ENCODE measurements around the gene MPV17L2.

Gene MPV17L2

DNA sequence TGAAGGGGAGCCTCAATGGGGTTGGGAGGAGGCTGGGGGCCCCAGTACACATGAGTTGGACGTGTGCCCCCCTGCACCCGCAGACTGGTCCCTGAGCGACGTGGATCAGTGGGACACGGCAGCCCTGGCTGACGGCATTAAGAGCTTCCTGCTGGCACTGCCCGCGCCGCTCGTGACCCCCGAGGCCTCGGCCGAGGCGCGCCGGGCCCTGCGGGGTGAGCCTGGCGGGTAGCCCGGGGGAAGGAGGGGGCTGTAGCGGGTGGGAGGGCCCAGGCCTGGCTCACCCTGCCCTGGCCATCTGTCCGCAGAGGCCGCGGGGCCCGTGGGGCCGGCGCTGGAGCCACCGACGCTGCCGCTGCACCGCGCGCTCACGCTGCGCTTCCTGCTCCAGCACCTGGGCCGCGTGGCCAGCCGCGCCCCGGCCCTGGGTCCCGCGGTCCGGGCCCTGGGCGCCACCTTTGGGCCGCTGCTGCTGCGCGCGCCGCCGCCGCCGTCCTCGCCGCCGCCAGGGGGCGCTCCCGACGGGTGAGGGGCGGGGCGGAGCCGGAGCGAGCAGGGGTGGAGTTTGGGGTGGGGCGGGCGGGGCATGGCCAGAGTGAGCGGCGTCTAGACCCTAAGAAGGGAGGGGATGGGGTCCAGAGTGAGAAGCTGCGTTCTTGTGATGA lies 31.9 kb upstream of the MPV17L2 start:
- peak; percentile 41 for DNase-seq (ENCODE audit: low spot score)

DNA sequence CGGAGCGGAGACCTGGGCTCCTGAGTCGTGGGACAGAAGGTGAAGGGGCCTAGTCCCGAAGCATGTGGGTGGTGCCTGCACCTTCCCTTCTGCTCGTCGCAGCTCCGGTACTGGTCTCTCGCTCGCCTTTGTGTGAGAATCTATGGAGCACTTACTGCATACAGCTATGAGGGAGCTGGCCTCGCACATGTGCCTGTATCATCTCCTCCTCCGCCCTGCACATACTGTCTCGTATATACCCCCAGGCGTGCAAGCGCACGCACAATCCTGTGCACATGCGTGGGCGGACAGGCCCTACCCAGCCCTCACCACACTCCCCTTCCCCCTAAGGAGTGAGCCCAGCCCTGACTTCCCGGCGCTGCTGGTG lies 31.4 kb upstream of the MPV17L2 start:
- DNase-seq (ENCODE audit: low spot score) = no peak

DNA sequence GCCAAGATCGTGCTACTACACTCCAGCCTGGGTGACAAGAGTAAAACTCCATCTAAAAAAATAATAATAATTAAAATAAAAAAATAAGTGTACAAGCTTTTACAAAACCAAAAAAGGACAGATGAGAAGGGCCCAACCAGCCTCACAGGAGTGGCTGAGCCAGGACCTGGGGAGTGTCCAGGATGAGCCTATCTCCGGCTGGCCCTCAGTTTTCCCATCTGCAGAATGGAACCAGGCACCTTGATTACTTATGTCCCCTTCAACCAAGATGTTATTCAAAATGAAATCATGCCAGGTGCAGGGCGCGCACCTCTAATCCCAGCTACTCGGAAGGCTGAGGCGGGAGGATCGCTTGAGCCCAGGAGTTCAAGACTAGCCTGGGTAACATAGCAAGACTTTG lies 28.9 kb upstream of the MPV17L2 start:
- no peak for DNase-seq (ENCODE audit: low spot score)

DNA sequence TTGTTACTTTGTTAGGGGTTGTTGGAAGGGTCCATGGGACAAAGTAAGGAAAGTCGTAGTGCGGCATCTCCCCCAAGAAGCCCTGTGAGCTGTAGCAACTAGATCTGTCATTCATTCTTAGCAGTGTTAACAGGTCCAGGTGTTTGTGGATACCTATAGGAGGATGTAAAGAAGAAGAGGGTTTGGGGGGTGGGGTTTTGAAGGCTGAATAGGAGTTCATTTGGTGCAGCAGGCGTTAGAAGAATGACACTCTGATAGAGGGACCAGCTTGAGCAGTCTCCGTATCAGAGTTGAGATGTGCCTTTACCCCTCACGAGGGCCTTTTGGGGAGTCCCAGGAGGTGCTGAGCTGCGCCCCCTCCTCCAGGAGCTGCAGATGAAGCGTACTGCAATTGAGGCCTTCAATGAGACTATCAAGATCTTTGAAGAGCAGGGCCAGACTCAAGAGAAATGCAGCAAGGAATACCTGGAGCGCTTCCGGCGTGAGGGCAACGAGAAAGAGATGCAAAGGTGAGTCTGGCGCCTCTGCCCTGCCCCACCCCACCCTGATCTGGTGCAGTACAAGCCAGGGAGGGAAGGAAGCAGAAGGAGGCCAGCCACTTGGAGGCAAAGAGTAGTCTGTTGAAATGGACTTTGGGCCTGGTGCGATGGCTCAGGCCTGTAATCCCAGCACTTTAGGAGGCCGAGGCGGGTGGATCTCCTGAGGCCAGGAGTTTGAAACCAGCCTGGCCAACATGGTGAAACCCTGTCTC lies 27.0 kb upstream of the MPV17L2 start:
- no peak for DNase-seq (ENCODE audit: low spot score)

DNA sequence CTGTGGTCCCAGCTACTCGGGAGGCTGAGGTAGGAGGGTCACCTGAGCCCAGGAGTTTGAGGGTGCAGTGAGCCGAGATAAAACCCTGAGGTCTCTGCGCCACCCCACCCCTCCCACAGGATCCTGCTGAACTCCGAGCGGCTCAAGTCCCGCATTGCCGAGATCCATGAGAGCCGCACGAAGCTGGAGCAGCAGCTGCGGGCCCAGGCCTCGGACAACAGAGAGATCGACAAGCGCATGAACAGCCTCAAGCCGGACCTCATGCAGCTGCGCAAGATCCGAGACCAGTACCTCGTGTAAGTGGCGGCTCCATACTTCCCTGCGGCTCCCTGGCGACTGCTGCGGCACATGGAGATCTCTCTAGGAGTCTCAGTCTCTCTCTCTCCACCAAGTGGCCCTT lies 26.0 kb upstream of the MPV17L2 start:
- no peak for DNase-seq (ENCODE audit: low spot score)

DNA sequence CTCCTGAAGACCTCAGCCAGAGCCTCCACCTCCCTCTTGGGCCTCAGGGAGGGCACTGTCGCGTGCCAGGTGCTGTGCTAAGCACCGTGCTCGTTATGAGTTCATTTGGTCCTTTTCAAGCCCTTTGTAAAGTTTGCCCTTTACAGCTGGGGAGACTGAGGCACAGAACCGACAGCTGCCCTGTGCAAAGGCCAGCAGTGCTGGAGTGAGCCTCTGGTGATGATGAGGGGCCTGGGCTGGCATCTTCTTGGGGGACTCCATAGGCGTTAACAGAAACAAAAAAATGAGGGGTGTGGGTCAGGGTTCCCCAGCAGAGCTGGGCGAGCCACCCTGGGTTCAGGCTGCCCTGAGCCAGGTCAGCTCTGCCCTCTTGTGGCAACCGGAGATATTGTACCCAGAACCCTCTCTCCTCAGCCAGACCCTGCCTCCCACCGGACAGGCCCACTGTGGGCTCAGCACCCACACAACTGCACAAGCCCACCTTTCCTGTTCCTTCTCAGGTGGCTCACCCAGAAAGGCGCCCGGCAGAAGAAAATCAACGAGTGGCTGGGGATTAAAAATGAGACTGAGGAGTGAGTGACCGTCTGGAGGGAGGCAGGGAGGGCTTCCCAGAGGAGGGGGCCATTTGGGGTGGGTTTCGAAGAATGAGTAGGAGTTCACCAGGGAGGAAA lies 24.9 kb upstream of the MPV17L2 start:
- DNase-seq (ENCODE audit: low spot score) = peak; percentile 30

DNA sequence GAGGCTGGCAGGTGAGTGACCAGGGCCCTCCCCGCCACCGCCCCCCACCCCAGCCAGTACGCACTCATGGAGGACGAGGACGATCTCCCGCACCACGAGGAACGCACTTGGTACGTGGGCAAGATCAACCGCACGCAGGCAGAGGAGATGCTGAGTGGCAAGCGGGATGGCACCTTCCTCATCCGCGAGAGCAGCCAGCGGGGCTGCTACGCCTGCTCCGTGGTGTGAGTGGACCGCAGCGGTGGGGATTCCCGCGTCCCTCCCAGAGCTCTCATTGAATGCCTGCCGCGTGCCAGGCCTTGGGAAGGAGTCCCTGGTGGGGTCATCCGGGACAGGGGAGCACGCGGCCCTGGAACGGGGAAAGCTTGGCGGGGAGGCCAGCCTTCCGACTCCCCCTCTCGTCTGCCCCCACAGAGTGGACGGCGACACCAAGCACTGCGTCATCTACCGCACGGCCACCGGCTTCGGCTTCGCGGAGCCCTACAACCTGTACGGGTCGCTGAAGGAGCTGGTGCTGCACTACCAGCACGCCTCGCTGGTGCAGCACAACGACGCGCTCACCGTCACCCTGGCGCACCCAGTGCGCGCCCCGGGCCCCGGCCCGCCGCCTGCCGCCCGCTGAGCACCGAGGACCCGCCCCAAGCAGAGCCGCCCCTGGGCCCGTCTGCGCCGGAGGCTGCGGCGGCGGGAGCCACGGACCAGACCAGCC lies 24.2 kb upstream of the MPV17L2 start:
- no peak for DNase-seq (ENCODE audit: low spot score)

DNA sequence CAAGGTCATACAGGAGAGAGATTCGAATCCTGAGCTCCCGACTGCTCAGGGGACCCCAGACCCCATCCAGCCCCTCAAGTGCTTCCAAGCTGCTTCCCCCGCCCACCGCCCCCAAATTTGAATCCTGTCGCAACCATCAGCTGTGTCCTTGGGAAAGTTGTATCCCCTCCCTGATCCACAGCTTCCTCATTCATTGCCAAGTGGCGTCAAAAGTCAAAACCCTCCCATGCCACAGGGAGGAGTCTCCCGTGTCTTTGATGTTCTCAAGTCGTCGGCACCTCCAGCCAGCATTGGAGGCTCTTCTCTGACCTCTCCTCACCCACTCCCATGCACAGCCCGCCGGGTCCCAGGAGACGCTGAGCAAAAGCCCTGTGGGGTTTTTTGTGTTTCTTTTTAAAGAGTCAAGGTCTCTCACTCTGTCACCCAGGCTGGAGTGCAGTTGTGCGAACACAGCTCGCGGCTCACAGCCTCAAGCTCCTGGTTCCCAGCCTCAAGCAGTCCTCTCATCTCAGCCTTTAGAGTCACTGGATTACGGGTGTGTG lies 22.2 kb upstream of the MPV17L2 start:
- no peak for DNase-seq (ENCODE audit: low spot score)

DNA sequence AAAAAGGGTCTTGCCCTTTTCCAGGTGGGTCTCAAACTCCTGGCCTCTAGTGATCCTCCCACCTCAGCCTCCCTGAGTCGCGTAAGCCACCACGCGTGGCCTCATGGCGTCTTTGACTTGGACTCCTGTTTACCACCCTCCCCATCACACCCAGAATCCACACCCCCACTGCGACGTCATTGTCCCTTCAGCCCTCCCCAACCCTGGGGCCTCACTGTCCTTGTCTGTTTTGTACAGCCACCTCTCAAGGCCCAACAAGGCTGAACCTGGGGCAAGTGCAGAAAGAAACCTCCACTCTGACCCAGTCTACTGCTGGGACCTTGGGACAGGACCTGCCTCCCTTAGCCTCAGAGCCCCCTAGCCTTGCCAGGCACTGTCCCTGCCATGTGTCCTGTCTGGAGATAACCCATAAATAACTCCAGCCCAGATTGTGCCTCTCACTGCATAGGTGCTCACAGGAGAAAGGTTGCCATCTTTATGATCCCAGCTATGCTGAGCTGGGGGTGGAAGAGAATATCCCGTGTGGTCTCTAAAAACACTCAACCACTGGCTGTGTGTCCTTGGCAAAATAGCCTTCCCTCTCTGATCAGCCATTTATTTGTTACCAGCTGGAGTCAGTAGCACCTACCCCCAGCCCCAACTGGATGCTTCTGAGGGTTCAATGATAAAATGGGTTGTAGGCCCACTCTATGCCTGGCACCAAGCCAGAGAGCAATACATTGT lies 21.3 kb upstream of the MPV17L2 start:
- no peak for DNase-seq (ENCODE audit: low spot score)

DNA sequence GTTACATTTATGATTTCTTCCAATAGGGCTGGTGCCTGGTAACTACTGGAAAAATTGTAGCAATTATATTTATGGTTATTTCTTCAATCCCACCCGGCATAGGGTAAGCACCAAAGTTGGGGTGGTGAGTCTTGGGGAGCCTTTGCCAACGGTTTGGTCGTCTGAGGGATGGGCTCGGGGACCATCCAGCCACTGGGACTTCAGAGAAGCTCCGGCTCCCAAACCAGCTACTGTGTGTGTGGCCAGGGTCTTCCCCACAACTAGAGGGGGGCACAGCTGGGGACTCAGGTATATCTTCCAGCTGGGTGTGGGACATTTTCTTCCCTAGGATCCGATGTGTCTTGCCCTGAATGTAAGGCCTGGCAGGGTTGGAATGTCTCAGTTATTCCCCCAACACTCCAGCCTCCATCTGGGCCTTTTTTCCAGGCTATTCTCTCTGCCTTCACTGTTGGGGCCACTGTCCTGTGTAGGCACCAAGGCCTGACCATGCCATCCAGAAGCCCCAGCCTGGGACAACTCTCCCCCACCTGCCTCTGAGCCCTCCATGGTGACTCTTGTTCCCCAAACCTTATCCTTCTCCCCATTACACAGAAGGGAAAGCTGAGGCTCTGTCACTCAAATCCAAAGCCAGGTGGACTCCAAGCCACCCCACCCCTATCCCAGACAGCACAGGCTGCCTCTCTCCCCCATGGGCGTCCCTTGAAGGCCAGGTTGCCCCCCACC lies 20.5 kb upstream of the MPV17L2 start:
- no peak for DNase-seq (ENCODE audit: low spot score)

DNA sequence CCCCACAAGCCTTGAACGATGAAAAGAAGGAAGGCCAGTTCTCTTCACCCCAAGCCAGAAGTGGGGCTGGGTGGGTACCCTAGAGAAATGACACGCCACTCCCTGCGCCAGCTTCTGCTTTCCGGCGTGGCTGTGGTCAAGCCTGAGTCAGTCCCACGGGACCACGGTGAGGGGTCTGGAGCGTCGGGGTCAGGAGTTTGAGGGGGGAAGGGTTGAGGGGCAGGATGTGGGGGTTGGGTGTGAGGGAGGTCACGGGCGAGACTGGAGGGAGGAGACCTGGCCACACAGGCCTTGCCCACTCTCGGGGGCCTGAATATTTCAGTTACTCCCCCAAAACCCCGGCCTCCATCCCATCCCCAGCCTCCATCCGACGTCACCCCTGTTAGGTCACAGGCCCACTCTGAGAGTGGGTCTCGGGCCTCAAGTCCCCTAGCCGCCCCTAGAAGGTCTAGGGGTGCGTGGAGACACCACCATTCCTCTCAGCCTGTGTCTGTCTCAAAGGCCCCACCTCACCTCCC lies 19.9 kb upstream of the MPV17L2 start:
- DNase-seq (ENCODE audit: low spot score) = no peak

DNA sequence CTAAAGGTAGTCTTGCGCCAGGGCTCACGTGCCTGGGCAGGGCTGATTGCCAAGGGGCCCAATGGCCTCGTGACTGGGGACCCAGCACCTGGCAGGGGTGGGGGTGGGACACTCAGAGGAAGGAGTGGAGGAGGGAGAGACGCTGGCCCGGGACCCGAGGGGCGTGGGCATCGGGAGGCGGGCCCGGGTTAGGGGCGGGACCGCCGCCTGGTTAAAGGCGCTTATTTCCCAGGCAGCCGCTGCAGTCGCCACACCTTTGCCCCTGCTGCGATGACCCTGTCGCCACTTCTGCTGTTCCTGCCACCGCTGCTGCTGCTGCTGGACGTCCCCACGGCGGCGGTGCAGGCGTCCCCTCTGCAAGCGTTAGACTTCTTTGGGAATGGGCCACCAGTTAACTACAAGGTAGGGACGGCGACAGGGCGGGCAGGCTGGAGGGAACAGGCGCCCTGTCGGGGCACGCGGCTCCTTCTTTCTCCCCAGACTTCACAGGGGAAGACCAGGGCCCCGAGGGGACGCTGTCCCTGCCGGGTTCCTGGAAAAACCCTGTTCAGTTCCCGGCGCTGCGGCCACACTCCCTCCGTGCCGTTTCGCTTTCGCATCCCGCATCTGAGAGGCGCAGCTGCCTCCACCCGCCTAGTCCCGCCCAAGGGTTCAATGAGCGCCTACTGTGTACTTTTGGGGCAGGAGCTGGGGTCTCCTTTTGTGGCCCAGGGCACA lies 19.3 kb upstream of the MPV17L2 start, which contains the start of gene IFI30:
IFI30 (plus strand) TSS at position 242 of the 717 bp plus-strand sequence; CDS start at position 271, 29 bp downstream.
- DNase-seq (ENCODE audit: low spot score) = no peak

DNA sequence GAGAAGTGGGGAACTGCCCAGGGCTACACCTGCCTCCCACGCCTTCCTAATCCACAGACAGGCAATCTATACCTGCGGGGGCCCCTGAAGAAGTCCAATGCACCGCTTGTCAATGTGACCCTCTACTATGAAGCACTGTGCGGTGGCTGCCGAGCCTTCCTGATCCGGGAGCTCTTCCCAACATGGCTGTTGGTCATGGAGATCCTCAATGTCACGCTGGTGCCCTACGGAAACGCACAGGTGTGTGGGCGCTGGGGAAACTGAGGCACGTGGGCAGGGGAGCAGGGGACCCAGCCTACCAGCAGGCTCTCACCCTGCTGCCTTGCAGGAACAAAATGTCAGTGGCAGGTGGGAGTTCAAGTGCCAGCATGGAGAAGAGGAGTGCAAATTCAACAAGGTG lies 18.0 kb upstream of the MPV17L2 start:
- DNase-seq (ENCODE audit: low spot score) = no peak

DNA sequence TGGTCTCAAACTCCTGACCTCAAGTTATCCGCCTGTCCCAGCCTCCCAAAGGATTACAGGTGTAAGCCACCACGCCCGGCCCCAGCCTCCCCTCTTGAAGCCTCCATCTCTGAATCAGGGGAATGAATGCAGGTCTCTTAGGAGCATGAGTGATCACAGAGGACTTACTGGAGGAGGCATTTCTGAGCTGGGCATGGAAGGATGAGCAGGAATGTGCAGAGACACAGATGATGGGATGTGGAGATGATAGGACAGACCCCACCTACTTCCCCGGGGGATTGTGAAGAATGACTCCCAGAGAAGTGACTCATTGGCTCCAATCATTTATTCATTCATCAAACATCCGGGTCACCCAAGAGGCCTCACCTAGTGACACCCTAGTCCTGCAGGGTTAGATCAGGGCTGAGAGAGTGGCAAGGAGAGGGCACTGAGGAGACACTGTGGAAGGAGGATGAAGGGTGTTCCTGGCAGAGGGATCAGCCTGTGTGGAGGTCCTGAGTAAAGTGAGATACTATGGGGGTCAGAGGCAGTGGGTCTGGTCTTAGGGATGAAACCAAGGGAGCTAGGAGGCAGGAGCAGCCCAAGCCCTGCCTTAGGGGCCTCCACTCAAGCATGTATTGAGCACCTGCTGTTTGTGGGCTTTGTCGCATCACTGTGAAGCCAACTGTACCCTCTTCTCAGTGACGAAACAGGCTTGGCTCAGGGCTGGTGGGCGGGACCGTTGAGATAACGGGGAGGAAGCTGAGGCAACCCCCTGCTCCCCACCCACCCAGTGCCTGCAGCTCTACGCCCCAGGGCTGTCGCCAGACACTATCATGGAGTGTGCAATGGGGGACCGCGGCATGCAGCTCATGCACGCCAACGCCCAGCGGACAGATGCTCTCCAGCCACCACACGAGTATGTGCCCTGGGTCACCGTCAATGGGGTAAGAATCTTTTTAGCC lies 16.4 kb upstream of the MPV17L2 start:
- DNase-seq (ENCODE audit: low spot score) = no peak

DNA sequence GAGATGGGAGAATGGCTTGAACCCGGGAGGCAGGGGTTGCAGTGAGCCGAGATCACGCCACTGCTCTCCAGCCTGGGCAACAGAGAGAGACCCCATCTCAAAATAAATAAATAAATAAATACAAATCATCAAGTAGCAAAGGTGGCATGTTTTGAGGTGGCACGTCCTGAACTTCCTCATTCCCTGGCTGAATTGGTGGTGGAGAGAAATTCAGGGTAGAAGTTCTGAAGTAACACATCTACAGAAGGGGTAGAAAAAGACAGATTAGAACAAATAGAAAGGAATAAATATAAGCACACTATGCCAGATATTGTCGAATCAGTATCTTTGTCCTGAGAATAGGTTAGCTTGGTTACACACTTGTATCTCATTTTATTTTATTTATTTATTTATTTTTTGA lies 13.1 kb upstream of the MPV17L2 start:
- DNase-seq (ENCODE audit: low spot score) = no peak

DNA sequence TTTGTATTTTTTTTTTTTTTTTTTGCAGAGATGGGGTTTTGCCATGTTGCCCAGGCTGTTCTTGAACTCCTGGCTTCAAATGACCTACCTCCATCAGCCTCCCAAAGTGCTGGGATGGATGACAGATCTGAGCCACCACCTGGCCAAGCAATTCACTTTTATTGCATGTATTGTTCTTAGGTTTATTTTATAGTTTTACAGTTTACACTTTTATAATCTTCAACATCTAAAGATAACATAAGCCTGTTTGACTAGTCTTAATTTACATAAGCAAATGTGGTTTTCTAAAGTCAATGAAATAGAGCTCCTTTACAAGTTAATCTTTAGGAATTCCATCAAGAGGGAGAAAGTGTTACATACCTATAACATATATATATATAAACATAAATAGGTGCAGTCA lies 9.5 kb upstream of the MPV17L2 start:
- DNase-seq (ENCODE audit: low spot score) = no peak

DNA sequence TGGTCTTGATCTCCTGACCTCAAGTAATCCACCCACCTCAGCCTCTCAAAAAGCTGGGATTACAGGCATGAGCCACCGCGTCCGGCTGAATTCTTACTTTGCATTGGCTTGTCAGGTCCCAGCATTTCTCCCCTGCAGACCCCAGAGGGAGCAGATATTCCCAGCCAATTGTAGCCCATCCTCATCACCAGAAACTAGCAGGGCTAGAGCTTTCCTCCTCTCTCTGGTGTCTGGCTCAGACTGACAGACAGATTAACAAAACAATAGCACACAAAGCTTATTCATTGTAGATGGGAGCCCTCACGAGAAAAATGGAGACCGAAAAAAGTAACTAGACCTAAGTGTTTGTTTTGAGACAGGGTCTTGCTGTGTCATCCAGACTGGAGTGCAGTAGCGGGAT lies 7.5 kb upstream of the MPV17L2 start:
- no peak for DNase-seq (ENCODE audit: low spot score)

DNA sequence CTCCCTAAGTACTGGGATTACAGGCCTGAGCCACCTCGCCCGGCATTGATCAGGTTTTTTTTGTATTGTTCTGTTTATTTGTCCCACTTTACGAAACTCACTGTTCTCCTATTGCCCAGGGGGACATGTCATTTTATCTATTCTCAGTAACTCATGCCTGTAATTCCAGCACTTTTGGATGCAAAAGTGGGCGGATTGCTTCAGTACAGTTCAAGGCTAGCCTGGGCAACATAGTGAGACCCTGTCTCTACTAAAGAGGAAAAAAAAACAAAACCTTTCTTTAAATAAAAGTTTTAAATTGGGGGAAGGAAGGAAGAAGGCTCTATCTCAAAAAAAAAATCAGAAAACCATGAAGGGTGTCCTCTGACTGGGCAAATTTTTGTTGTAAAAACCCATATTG lies 2.7 kb upstream of the MPV17L2 start:
- no peak for DNase-seq (ENCODE audit: low spot score)

DNA sequence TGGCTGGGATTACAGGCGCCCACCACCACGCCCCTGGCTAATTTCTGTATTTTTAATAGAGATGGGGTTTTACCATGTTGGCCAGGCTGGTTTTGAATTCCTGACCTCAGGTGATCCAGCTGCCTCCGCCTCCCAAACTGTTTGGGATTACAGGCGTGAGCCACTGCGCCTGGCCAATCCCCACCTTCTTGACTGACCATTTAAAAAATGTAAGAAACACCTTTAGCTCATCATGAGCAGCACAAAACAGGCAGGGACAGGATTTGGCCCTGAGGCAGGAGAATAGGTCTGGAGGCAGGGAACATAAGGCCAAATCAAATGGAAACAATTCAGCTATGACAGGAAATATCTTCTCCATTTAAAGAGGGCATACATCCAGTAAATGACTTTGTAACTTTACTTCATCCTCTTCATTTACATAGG lies 1.4 kb upstream of the MPV17L2 start:
- DNase-seq (ENCODE audit: low spot score) = no peak

Measured in kidney capillary endothelial cell (primary cell).